ENCODE measurements around the gene NSRP1. TPM values are rescaled to one million over a fixed set of nuclear protein-coding genes. Genes with fewer than 3 reads are reported as not detected.
"Not testable (repeated sequence)": the region's sequence is repeated elsewhere in the genome, so short reads cannot be mapped to it uniquely, and the experiment has no call there.

NSRP1 gene
- total RNA-seq, 1 donor from 2014 or later = 13.0 TPM

- DNase-seq (ENCODE audit: extremely low read depth, low read depth, low spot score) = no peak
Measured at GRCh38 chr17:30174556-30174955, 57.9 kb downstream of the NSRP1 start.

GRCh38 chr17:30176855-30177254 is 60.2 kb downstream of the NSRP1 start:
- no peak for DNase-seq (ENCODE audit: extremely low read depth, low read depth, low spot score)

GRCh38 chr17:30186761-30187160 is 70.1 kb downstream of the NSRP1 start:
- DNase-seq (ENCODE audit: extremely low read depth, low read depth, low spot score) = no peak

GRCh38 chr17:30187573-30187972 is 71.0 kb downstream of the NSRP1 start:
- no peak for DNase-seq (ENCODE audit: extremely low read depth, low read depth, low spot score)

GRCh38 chr17:30188211-30188939 is 71.8 kb downstream of the NSRP1 start:
- no peak for DNase-seq (ENCODE audit: extremely low read depth, low read depth, low spot score)

GRCh38 chr17:30191072-30191471 is 74.5 kb downstream of the NSRP1 start:
- DNase-seq (ENCODE audit: extremely low read depth, low read depth, low spot score) = no peak

GRCh38 chr17:30196504-30196903 is 79.9 kb downstream of the NSRP1 start:
- DNase-seq (ENCODE audit: extremely low read depth, low read depth, low spot score) = no peak

GRCh38 chr17:30197416-30197815 is 80.8 kb downstream of the NSRP1 start:
- DNase-seq (ENCODE audit: extremely low read depth, low read depth, low spot score) = no peak

GRCh38 chr17:30199600-30199999 is 83.0 kb downstream of the NSRP1 start:
- no peak for DNase-seq (ENCODE audit: extremely low read depth, low read depth, low spot score)

GRCh38 chr17:30200106-30200505 is 83.5 kb downstream of the NSRP1 start:
- DNase-seq (ENCODE audit: extremely low read depth, low read depth, low spot score) = no peak

- DNase-seq (ENCODE audit: extremely low read depth, low read depth, low spot score) = not testable (repeated sequence)
Measured at GRCh38 chr17:30200656-30201055, 84.0 kb downstream of the NSRP1 start.

- no peak for DNase-seq (ENCODE audit: extremely low read depth, low read depth, low spot score)
Measured at GRCh38 chr17:30203471-30203981, 86.9 kb downstream of the NSRP1 start.

- DNase-seq (ENCODE audit: extremely low read depth, low read depth, low spot score) = peak; percentile 4
Measured at GRCh38 chr17:30207655-30208054, 91.0 kb downstream of the NSRP1 start.

GRCh38 chr17:30208214-30208613 is 91.6 kb downstream of the NSRP1 start:
- no peak for DNase-seq (ENCODE audit: extremely low read depth, low read depth, low spot score)

- DNase-seq (ENCODE audit: extremely low read depth, low read depth, low spot score) = no peak
Measured at GRCh38 chr17:30209930-30210329, 93.3 kb downstream of the NSRP1 start.

GRCh38 chr17:30210366-30210765 is 93.8 kb downstream of the NSRP1 start:
- DNase-seq (ENCODE audit: extremely low read depth, low read depth, low spot score) = no peak

GRCh38 chr17:30210901-30211300 is 94.3 kb downstream of the NSRP1 start:
- DNase-seq (ENCODE audit: extremely low read depth, low read depth, low spot score) = no peak

GRCh38 chr17:30211371-30211770 is 94.8 kb downstream of the NSRP1 start:
- no peak for DNase-seq (ENCODE audit: extremely low read depth, low read depth, low spot score)

- no peak for DNase-seq (ENCODE audit: extremely low read depth, low read depth, low spot score)
Measured at GRCh38 chr17:30212750-30213149, 96.1 kb downstream of the NSRP1 start.

GRCh38 chr17:30217054-30217453 is 100.4 kb downstream of the NSRP1 start:
- DNase-seq (ENCODE audit: extremely low read depth, low read depth, low spot score) = no peak

- DNase-seq (ENCODE audit: extremely low read depth, low read depth, low spot score) = no peak
Measured at GRCh38 chr17:30217746-30218245, 101.2 kb downstream of the NSRP1 start.

GRCh38 chr17:30218799-30219198 is 102.2 kb downstream of the NSRP1 start:
- no peak for DNase-seq (ENCODE audit: extremely low read depth, low read depth, low spot score)

GRCh38 chr17:30219315-30219714 is 102.7 kb downstream of the NSRP1 start:
- DNase-seq (ENCODE audit: extremely low read depth, low read depth, low spot score) = no peak

All from glomerular endothelial cell (primary cell).